ENCODE measurements around the gene AP1G1. TPM values are rescaled to one million over a fixed set of nuclear protein-coding genes. Genes with fewer than 3 reads are reported as not detected.
"Not testable (repeated sequence)": the region's sequence is repeated elsewhere in the genome, so short reads cannot be mapped to it uniquely, and the experiment has no call there.

AP1G1 gene
- total and polyA plus RNA-seq, 2 donors from 2014 or later, result 28.0 to 111 TPM

DNA sequence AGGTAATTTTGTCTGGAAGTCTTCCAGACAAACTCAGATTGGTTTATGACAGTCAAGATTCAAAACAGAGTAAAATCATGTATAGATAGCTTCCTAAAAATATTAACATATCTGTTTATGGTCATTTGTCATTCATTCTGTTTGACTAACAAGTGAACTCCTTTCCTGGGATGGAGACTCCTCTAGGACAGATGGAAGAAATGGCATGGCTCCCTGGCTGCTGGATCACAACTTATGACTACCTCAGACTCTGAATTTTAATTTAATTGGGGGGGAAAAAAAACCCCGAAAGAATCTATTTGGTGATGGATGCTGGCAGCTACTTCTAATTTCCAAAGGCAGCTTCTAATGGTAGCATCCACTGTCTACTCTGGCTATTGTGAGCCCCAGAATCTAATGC is 118.7 kb downstream of the AP1G1 start:
- H3K4me3 ChIP-seq (ENCODE audit: low read length in 3 of 3), result no peak overlapping the region
- FAIRE-seq, result no peak
- H3K9me3 ChIP-seq (ENCODE audit: control insufficient read depth in 2 of 3, insufficient read depth in 1 of 3, low read length in 3 of 3), result no peaks in the 10 kb centered on the region
- intact Hi-C loops (cut with DNase I), result no loop called here
- no peaks in the 10 kb centered on the region for H3K4me1 ChIP-seq (ENCODE audit: control insufficient read depth in 2 of 3, insufficient read depth in 2 of 3, low read depth in 1 of 3, low read length in 3 of 3)
- no peak overlapping the region for H3K9ac ChIP-seq (ENCODE audit: low read length in 3 of 3)
- H3K27ac ChIP-seq (ENCODE audit: low read depth in 2 of 2, low read length in 2 of 2), result no peak overlapping the region
- H3K27me3 ChIP-seq (ENCODE audit: control insufficient read depth, insufficient read depth, low read length), result no peaks in the 10 kb centered on the region
- no peak for DNase-seq
- peaks cover 0 to 3% (median 0%) of the 10 kb centered on the region in 3 donors for H3K36me3 ChIP-seq (ENCODE audit: control insufficient read depth in 2 of 3, insufficient read depth in 3 of 3, low read length in 3 of 3)
- TF ChIP-seq, protein P1, sequence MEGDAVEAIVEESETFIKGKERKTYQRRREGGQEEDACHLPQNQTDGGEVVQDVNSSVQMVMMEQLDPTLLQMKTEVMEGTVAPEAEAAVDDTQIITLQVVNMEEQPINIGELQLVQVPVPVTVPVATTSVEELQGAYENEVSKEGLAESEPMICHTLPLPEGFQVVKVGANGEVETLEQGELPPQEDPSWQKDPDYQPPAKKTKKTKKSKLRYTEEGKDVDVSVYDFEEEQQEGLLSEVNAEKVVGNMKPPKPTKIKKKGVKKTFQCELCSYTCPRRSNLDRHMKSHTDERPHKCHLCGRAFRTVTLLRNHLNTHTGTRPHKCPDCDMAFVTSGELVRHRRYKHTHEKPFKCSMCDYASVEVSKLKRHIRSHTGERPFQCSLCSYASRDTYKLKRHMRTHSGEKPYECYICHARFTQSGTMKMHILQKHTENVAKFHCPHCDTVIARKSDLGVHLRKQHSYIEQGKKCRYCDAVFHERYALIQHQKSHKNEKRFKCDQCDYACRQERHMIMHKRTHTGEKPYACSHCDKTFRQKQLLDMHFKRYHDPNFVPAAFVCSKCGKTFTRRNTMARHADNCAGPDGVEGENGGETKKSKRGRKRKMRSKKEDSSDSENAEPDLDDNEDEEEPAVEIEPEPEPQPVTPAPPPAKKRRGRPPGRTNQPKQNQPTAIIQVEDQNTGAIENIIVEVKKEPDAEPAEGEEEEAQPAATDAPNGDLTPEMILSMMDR (IDR thresholded peaks at IDR 0.05; ENCODE audit: borderline replicate concordance, extremely low read depth, insufficient read depth), result no peak

DNA sequence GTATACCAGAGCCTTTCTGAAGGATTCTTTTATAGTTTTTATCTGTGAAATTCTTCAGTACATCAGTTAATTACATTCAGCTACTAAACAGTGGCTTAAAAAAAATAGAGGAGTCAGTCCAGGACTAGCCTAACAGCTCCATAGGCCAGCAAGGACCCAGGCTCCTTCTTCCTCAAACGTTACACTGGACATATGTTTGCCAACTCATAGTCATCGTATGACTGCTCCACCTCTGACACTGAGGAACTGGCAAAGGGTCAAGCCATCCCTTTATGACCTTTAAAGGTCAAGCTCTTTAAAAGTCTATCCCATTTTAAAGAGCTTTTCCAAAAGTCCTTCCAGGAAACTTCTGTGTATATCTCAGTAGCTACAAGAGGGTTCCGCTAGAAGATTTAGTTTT is 120.8 kb downstream of the AP1G1 start:
- intact Hi-C loops (cut with DNase I), result no loop called here
- Histone ChIP-seq H3K36me3 (ENCODE audit: control insufficient read depth in 2 of 3, insufficient read depth in 3 of 3, low read length in 3 of 3) (peaks cover 0 to 3% (median 0%) of the 10 kb centered on the region in 3 donors), H3K9ac (ENCODE audit: low read length in 3 of 3) (no peak overlapping the region), H3K4me1 (ENCODE audit: control insufficient read depth in 2 of 3, insufficient read depth in 2 of 3, low read depth in 1 of 3, low read length in 3 of 3) (no peaks in the 10 kb centered on the region), H3K9me3 (ENCODE audit: control insufficient read depth in 2 of 3, insufficient read depth in 1 of 3, low read length in 3 of 3) (no peaks in the 10 kb centered on the region), H3K27me3 (ENCODE audit: control insufficient read depth, insufficient read depth, low read length) (no peaks in the 10 kb centered on the region), H3K4me3 (ENCODE audit: low read length in 3 of 3) (no peak overlapping the region), H3K27ac (ENCODE audit: low read depth in 2 of 2, low read length in 2 of 2) (no peak overlapping the region)
- no peak for DNase-seq
- no peak for FAIRE-seq
- TF ChIP-seq, protein P1 (IDR thresholded peaks at IDR 0.05; ENCODE audit: borderline replicate concordance, extremely low read depth, insufficient read depth), result no peak

DNA sequence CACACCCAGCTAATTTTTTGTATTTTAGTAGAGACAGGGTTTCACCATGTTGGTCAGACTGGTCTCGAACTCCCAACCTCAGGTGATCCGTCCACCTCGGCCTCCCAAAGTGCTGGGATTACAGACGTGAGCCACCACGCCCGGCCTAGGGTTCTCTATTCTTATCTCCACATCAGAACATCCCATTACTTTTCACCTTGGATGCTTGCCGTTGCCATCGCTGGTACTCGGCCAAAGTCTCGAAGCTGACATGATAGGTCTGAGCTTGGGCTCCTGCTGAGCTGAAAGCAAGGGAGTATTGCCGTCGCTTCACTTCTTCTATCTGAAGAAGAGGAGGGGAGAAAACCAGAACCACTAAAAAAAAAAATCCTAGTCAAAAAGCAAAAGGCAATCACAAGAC is 124.4 kb downstream of the AP1G1 start:
- intact Hi-C loops (cut with DNase I); H3K4me1 ChIP-seq (ENCODE audit: control insufficient read depth in 2 of 3, insufficient read depth in 2 of 3, low read depth in 1 of 3, low read length in 3 of 3); H3K27ac ChIP-seq (ENCODE audit: low read depth in 2 of 2, low read length in 2 of 2); H3K9ac ChIP-seq (ENCODE audit: low read length in 3 of 3); H3K9me3 ChIP-seq (ENCODE audit: control insufficient read depth in 2 of 3, insufficient read depth in 1 of 3, low read length in 3 of 3); H3K36me3 ChIP-seq (ENCODE audit: control insufficient read depth in 2 of 3, insufficient read depth in 3 of 3, low read length in 3 of 3); FAIRE-seq; H3K4me3 ChIP-seq (ENCODE audit: low read length in 3 of 3); H3K27me3 ChIP-seq (ENCODE audit: control insufficient read depth, insufficient read depth, low read length); DNase-seq: not testable (repeated sequence)

DNA sequence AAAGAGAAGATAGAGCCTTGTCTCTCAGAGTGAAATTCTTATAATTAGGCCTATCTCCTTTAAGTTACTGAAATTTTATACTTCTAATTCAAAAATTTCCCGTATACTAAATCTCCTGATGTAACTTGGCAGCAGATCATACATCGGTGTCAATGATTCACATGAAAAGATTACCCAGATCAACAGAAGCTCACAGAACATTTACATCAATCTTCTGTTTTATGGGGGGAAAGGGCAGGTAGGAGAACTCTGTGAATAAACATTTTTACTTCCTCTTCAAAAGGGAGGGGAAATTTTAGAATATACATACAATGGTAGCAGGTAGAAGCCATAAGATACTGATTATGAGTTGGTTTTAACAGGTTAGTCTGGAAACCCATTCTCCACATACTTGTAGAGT is 127.3 kb downstream of the AP1G1 start:
- intact Hi-C loops (cut with DNase I), result no loop called here
- DNase-seq (no peak), FAIRE-seq (no peak)
- Histone ChIP-seq H3K4me1 (ENCODE audit: control insufficient read depth in 2 of 3, insufficient read depth in 2 of 3, low read depth in 1 of 3, low read length in 3 of 3) (no peaks in the 10 kb centered on the region), H3K36me3 (ENCODE audit: control insufficient read depth in 2 of 3, insufficient read depth in 3 of 3, low read length in 3 of 3) (peaks cover 0 to under 1% (median 0%) of the 10 kb centered on the region in 3 donors), H3K9me3 (ENCODE audit: control insufficient read depth in 2 of 3, insufficient read depth in 1 of 3, low read length in 3 of 3) (no peaks in the 10 kb centered on the region), H3K27me3 (ENCODE audit: control insufficient read depth, insufficient read depth, low read length) (no peaks in the 10 kb centered on the region), H3K27ac (ENCODE audit: low read depth in 2 of 2, low read length in 2 of 2) (no peak overlapping the region), H3K9ac (ENCODE audit: low read length in 3 of 3) (no peak overlapping the region), H3K4me3 (ENCODE audit: low read length in 3 of 3) (no peak overlapping the region)
- TF ChIP-seq, protein P1 (IDR thresholded peaks at IDR 0.05; ENCODE audit: borderline replicate concordance, extremely low read depth, insufficient read depth), result no peak

Other genes with a start within 250 kb of the AP1G1 start
- gene TAT, start 231.7 kb downstream of the AP1G1 start, total RNA-seq, result not detected
- gene TAT, start 231.7 kb downstream of the AP1G1 start, polyA plus RNA-seq (ENCODE audit: insufficient read depth, low read depth, low replicate concordance), result not detected
- 10.3 TPM for gene MARVELD3, start 182.7 kb downstream of the AP1G1 start, total RNA-seq
- 10.6 TPM for gene MARVELD3, start 182.7 kb downstream of the AP1G1 start, polyA plus RNA-seq (ENCODE audit: insufficient read depth, low read depth, low replicate concordance)
- gene PHLPP2, start 84.1 kb downstream of the AP1G1 start, total RNA-seq, result 7.1 TPM
- gene PHLPP2, start 84.1 kb downstream of the AP1G1 start, polyA plus RNA-seq (ENCODE audit: insufficient read depth, low read depth, low replicate concordance), result 2.8 TPM
- gene ATXN1L, start 37.1 kb upstream of the AP1G1 start, total RNA-seq, result 37.5 TPM
- 7.4 TPM for gene ATXN1L, start 37.1 kb upstream of the AP1G1 start, polyA plus RNA-seq (ENCODE audit: insufficient read depth, low read depth, low replicate concordance)
- 7.1 TPM for gene ZNF821, start 75.3 kb upstream of the AP1G1 start, total RNA-seq
- 10.0 TPM for gene ZNF821, start 75.3 kb upstream of the AP1G1 start, polyA plus RNA-seq (ENCODE audit: insufficient read depth, low read depth, low replicate concordance)
- gene IST1, start 86.7 kb upstream of the AP1G1 start, total RNA-seq, result 220 TPM
- 138 TPM for gene IST1, start 86.7 kb upstream of the AP1G1 start, polyA plus RNA-seq (ENCODE audit: insufficient read depth, low read depth, low replicate concordance)
- 0.31 TPM for gene PKD1L3, start 191.6 kb upstream of the AP1G1 start, total RNA-seq
- not detected for gene PKD1L3, start 191.6 kb upstream of the AP1G1 start, polyA plus RNA-seq (ENCODE audit: insufficient read depth, low read depth, low replicate concordance)
- 10.7 TPM for gene DHODH, start 199.9 kb upstream of the AP1G1 start, total RNA-seq
- gene DHODH, start 199.9 kb upstream of the AP1G1 start, polyA plus RNA-seq (ENCODE audit: insufficient read depth, low read depth, low replicate concordance), result 8.9 TPM
- gene HP, start 245.7 kb upstream of the AP1G1 start, total RNA-seq, result 41.4 TPM
- gene HP, start 245.7 kb upstream of the AP1G1 start, polyA plus RNA-seq (ENCODE audit: insufficient read depth, low read depth, low replicate concordance), result 73.9 TPM